Activated CD4-positive, alpha-beta T cell treated with anti-CD3 and anti-CD28 coated beads, Interleukin-2, Interleukin-6, amounts not matched to agents 100 ng/mL and 50 ng/mL, durations not matched to agents 16 hours and 8 hours (primary cell): ENCODE results near the gene PARP12.

Source experiments
- DNase-seq: peaks from one replicate; pipeline ENCODE4 v3.0.0-alpha.2; 2020

The PARP12 gene

DNA sequence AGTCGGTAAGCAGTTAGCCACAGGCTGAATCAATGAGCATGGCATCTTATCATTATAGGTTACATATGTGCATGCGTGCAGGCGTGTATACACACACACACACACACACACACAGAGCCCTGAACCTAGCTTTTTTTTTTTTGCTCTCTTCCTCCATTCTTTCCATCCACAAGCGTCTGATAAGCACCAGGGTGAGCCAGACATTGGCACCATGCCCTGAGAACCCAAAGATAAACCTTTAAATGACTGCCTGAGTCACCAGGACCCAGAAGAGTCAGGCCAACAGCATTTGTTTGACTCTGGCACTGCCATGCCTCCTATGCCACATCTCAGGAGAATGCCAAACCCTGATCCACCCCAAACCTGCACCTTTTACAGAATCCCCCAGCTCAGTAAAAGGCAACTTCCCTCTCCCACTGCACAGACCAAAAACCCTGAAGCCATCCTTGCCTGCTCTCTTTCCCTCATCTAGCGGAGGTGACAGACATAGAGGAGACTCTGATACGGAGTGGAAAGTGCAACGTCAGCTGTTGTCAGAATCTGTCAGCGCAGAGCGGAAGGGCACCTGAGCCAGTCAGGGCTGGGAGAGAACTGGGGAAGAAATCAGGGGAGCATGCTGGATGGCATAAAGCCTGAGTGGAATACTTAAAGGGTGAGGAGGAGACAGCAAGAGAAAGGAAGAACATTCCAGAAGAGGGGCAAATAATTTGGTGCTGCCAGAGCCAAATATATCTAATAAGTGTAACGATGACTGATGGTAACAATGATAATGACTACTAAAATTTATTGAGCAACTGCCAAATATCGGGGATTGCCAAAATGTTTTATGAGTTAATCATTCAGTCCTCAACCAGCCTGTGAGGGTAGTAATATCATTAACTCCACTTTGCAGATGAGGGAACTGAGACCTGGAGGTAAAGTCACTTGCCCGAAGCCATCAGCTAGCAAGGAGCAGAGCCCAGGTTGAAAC lies 3.2 kb downstream of the PARP12 start:
- DNase-seq: peak; percentile 30

- DNase-seq: no peak
These were observed 4.2 kb downstream of the PARP12 start for GRCh38 chr7:140058517-140058916.

DNA sequence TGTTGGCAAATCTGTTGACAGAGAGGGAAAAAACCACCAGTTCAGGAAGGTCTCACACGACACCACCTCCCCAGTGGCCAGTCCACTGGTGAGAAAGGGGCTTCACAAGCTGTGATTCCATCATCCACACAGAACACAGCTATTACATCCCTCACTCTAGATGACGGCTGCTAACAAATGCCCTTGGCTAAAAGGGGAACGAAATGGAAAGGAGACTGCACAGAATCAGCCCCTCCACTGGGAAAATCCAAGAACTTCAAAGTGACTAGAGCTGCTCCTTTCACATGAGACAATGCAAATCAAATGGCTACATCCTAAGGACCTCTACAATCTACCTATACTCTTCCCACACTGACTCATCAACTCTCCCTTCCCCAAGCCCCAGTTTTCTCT lies 5.6 kb downstream of the PARP12 start:
- DNase-seq: no peak

DNA sequence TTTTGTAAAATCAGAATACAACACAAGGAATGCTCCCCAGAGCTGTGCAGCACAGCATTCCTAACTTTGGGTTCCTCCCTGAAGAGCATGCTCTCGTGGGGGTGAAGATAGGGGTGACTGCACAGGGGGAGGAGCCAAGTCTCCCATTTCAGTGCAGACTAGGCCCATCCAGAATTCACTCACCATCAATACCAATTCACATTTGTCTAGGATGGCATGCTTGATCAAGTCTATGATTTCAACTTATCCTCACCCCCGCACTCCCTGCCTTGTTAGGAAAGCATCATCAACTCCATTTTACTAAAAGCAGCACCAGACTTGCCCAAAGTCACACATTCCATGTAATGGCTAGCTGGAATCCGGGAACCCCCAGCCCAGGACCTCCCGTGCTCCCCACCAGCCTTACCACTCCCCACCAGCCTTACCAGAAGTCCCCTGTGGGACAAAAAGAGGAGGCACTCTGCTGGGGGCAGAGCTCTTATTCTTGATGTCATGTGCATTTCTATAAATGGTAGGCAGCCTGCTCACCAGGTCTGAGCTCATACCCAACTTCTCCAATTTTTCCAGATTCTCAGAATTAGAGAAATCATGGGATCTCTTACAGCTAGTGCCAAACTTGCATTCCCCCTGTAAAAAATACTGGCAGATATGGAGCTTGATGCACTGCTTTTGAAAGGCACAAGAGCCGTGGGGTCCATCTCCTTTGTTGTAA lies 6.2 kb downstream of the PARP12 start:
- DNase-seq: no peak

DNA sequence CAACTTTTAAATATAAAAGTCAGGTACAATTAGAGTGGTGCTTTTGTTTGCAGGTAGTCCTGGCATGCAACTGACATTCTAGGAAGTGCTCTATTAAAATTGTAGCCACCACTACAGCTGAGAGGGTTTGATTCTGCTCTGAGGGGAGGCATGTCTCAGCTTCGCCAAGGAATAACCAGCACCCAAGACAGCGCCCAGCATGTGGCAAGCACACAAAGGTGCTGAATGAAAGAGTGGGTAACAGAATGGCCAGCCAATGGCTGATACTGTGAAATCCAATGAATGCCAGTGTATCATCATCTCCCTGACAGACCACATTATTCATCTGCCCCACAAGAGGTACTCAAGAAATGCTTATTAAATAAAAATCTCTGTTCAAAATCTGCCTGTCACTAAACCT lies 6.9 kb downstream of the PARP12 start:
- DNase-seq: no peak

GRCh38 chr7:140054751-140055150 lies 8.0 kb downstream of the PARP12 start:
- DNase-seq: no peak

DNA sequence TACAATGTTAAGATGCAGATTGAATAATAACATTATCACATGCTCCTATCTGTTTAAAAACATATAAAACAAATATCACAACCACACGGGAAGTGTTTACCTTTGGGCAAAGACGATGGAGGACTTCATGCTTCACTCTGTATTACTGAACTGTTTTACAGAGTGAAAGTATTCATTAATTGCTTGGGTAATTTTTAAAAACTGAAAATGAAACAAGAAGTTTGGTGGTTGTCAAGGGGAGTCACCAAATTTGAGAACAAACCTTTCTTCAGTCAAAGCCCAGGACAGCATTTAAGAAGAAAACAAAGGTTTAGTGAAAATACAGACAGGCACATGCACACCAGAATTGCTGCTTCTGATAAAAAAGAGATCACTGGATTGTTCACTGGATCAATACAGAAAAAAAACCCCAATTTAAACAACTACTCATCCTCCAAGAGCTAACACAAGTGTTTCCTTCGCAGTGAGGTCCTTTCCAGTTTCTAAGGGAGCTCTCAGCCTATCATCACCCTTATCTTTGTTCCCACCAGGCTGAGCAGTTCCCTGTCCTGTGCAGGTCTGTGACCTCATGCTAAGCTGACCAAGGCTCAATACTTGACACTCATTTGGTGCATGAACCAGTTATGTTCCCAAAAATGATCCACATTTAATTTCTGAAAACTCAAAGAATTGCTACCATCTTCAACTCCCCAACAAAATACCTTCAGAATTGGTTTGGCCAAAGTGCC lies 8.8 kb downstream of the PARP12 start:
- DNase-seq: no peak

- no peak for DNase-seq
These were observed 10.9 kb downstream of the PARP12 start for GRCh38 chr7:140051820-140052219.

DNA sequence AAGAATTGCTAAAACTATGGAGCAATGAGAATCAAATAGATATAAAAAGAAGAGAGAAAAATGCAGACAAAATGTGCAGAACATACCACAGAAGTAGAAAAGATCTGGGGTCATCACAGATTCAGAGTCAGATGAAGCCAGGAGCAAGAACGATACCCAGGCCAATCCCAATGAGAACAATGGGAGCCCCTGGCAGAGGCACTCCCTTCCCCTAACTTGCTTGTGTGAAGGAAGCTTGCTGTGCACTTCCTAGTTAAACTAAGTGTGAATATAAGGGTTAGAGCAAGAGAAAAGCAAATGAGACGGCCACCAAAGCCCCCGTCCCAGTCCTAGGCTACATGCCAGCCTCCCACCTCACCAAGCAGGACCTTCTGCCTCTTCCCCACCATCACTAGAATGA lies 12.7 kb downstream of the PARP12 start:
- no peak for DNase-seq

GRCh38 chr7:140049339-140050024 lies 13.3 kb downstream of the PARP12 start:
- DNase-seq: no peak

- no peak for DNase-seq
These were observed 13.8 kb downstream of the PARP12 start for GRCh38 chr7:140048989-140049338.

GRCh38 chr7:140048138-140048537 lies 14.6 kb downstream of the PARP12 start:
- DNase-seq: no peak

- no peak for DNase-seq
These were observed 15.6 kb downstream of the PARP12 start for GRCh38 chr7:140047197-140047596.

DNA sequence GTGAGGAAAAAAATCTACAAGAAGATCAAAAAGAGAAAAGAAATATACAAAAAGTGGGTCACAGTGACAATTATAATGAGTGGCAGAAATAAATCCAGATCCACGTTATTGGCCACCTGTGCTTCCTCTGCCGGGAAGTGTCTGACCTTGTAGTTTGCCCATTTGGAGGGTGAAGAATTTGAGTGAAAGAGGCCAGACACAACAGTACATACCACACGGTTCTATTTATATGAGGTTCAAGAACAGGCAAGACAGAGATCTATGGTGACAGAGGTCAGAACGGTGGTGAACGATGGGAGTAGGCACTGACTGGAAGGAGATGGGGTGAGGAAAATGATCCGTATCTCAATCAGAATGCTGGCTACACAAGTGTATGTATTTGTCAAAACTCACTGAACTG lies 17.1 kb downstream of the PARP12 start:
- no peak for DNase-seq

GRCh38 chr7:140044251-140044650 lies 18.5 kb downstream of the PARP12 start:
- no peak for DNase-seq

DNA sequence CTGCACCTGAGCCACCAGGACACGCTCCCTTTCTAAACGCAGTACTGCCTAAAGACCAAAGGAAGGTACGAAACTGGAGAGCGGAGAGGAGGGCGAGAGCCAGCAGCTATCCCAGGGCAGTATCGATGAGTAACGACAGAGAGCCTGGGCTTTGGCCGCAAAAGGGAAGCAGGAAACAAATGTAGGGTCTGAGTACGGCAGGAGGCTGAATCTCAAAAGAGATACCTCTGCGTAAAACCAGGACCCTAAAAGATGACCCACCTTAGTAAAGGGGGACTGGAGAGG lies 20.4 kb downstream of the PARP12 start:
- no peak for DNase-seq

- no peak for DNase-seq
These were observed 20.9 kb downstream of the PARP12 start for GRCh38 chr7:140041659-140042385.

DNA sequence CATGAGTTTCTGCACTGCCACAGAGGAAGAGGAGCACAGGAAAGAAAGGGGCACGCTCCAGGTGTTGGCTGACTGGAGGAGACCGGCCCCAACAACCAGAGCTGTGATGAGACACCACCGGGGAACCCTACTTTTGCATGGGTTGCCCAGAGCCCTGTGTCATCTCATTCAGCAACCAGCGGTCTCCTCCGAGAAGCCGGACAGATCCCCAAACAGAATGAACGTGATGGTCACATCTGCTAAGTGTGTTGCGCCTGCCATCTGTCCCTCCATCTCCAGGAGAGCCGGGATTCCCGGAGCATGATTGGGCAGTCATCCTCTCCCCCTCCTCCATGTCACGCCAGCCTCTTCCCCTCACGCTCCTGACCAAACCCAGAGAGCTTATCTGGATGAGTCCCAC lies 22.9 kb downstream of the PARP12 start:
- no peak for DNase-seq

DNA sequence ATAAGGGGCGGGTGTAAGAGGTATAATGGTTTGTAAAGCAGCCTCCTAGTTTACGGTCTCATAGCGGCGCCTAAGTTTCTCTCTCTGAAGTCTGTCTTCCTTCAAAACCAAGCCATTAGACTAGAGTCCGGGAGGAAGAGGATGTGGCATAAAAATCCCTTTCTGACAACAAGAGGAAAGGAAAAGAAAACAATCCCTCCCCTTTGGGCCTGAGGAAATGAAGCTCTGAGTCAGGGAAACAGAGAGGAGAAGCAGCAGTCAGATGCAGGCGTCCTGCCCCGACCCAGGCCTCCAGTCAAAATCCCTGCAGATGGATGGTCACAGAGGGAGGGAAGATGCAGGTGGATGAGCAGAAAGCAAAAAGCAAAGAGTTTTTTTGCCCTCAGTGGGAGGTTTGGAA lies 23.7 kb downstream of the PARP12 start:
- no peak for DNase-seq

- DNase-seq: peak; percentile 40
These were observed 26.4 kb downstream of the PARP12 start for GRCh38 chr7:140036224-140036962.

GRCh38 chr7:140035400-140036223 lies 27.1 kb downstream of the PARP12 start:
- DNase-seq: no peak
